Measurements from ENCODE around the gene GLYATL1. TPM values are rescaled to one million over a fixed set of nuclear protein-coding genes. Genes with fewer than 3 reads are reported as not detected.

GLYATL1 gene
- total and polyA plus RNA-seq, 4 donors, result 64.9 to 622 (median 247) TPM

GRCh38 chr11:58902881-58903280, 36.4 kb upstream of the GLYATL1 start:
- no peak overlapping the region for H3K27ac ChIP-seq (ENCODE audit: low read depth in 1 of 2, low read length in 2 of 2)
- no peaks in the 10 kb centered on the region for H3K9me3 ChIP-seq (ENCODE audit: control insufficient read depth in 4 of 4, low read length in 3 of 4)
- 51% methylated on average over 1 of the region's 1 CpG for WGBS
- H3K9ac ChIP-seq (ENCODE audit: low read depth in 1 of 2, low read length in 2 of 2), result no peak overlapping the region
- TF ChIP-seq, protein P1, sequence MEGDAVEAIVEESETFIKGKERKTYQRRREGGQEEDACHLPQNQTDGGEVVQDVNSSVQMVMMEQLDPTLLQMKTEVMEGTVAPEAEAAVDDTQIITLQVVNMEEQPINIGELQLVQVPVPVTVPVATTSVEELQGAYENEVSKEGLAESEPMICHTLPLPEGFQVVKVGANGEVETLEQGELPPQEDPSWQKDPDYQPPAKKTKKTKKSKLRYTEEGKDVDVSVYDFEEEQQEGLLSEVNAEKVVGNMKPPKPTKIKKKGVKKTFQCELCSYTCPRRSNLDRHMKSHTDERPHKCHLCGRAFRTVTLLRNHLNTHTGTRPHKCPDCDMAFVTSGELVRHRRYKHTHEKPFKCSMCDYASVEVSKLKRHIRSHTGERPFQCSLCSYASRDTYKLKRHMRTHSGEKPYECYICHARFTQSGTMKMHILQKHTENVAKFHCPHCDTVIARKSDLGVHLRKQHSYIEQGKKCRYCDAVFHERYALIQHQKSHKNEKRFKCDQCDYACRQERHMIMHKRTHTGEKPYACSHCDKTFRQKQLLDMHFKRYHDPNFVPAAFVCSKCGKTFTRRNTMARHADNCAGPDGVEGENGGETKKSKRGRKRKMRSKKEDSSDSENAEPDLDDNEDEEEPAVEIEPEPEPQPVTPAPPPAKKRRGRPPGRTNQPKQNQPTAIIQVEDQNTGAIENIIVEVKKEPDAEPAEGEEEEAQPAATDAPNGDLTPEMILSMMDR (IDR thresholded peaks at IDR 0.05; ENCODE audit: low read depth, low read length, missing input control), result no peak
- TF ChIP-seq GABPA (IDR thresholded peaks at IDR 0.05 in 1 of 2, conservative IDR thresholded peaks at IDR 0.05 in 1 of 2) (no peak), YY1 (IDR thresholded peaks at IDR 0.05) (no peak), HNF4A (conservative IDR thresholded peaks at IDR 0.05) (no peak), HNF4G (IDR thresholded peaks at IDR 0.05) (no peak), RAD21 (IDR thresholded peaks at IDR 0.05) (no peak), EGR1 (IDR thresholded peaks at IDR 0.05; ENCODE audit: low read depth in 2 of 2) (no peak), FOXA2 (IDR thresholded peaks at IDR 0.05) (no peak), FOXA1 (IDR thresholded peaks at IDR 0.05) (no peak), NR2F2 (IDR thresholded peaks at IDR 0.05) (no peak), ZBTB33 (IDR thresholded peaks at IDR 0.05) (no peak), ATF3 (IDR thresholded peaks at IDR 0.05) (no peak), REST (IDR thresholded peaks at IDR 0.05) (no peak), TAF1 (conservative IDR thresholded peaks at IDR 0.05) (no peak), RXRA (IDR thresholded peaks at IDR 0.05) (no peak)
- TF ChIP-seq, protein P2, sequence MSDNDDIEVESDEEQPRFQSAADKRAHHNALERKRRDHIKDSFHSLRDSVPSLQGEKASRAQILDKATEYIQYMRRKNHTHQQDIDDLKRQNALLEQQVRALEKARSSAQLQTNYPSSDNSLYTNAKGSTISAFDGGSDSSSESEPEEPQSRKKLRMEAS (IDR thresholded peaks at IDR 0.05), result no peak
- H3K27me3 ChIP-seq (ENCODE audit: control insufficient read depth in 4 of 4, insufficient read depth in 4 of 4, low read length in 3 of 4), result peaks cover 0 to 3% (median 0%) of the 10 kb centered on the region in 4 donors
- H3K4me3 ChIP-seq (ENCODE audit: low read depth in 1 of 3, low read length in 3 of 3), result no peak overlapping the region
- no peak for DNase-seq (ENCODE audit: low spot score)
- peaks cover 2 to 13% (median 5%) of the 10 kb centered on the region in 4 donors for H3K4me1 ChIP-seq (ENCODE audit: control insufficient read depth in 4 of 4, insufficient read depth in 4 of 4, low read length in 3 of 4)
- H3K36me3 ChIP-seq (ENCODE audit: control insufficient read depth in 4 of 4, insufficient read depth in 3 of 4, low read depth in 1 of 4, low read length in 3 of 4), result no peaks in the 10 kb centered on the region

All from liver (tissue), 9 donors.